Neural progenitor cell (in vitro differentiated cells): ENCODE results near the gene STX2. TPM values are rescaled to one million over a fixed set of nuclear protein-coding genes. Genes with fewer than 3 reads are reported as not detected.
"Not testable (repeated sequence)": the region's sequence is repeated elsewhere in the genome, so short reads cannot be mapped to it uniquely, and the experiment has no call there.

Experiments used
- DNase-seq: peaks from one replicate; pipeline ENCODE4 v3.0.0-alpha.2; 2016; ENCODE audit warnings: low spot score
- H2AFZ ChIP-seq: fragments of 200-600 bp; sonication (generic); replicated peaks from 2 replicates; pipeline ENCODE4 v1.6.1; 2016; ENCODE audit warnings: antibody characterized with exemption
- H3F3A ChIP-seq: fragments of 200-600 bp; sonication (generic); 2 replicates; pipeline ENCODE4 v1.6.1; 2016; ENCODE audit warnings: antibody characterized with exemption, low read depth
- H3K27ac ChIP-seq: fragments of 200-600 bp; sonication (generic); 2 replicates; pipeline ENCODE4 v1.5.1; 2016; ENCODE audit warnings: mild to moderate bottlenecking
- H3K27me3 ChIP-seq: fragments of 200-600 bp; sonication (generic); 2 replicates; pipeline ENCODE4 v1.6.1; 2016; ENCODE audit warnings: mild to moderate bottlenecking, moderate library complexity
- H3K36me3 ChIP-seq: fragments of 200-600 bp; sonication (generic); 2 replicates; pipeline ENCODE4 v1.5.1; 2016
- H3K4me1 ChIP-seq: fragments of 200-600 bp; sonication (generic); 2 replicates; pipeline ENCODE4 v1.6.1; 2016; ENCODE audit warnings: mixed run types
- H3K4me2 ChIP-seq: fragments of 200-600 bp; sonication (generic); 2 replicates; pipeline ENCODE4 v1.6.1; 2016
- H3K4me3 ChIP-seq: fragments of 200-600 bp; sonication (generic); 2 replicates; pipeline ENCODE4 v1.5.1; 2016
- H3K79me2 ChIP-seq: fragments of 200-600 bp; sonication (generic); 2 replicates; pipeline ENCODE4 v1.6.1; 2016; ENCODE audit warnings: low read depth
- H3K9ac ChIP-seq: fragments of 200-600 bp; sonication (generic); 2 replicates; pipeline ENCODE4 v1.6.1; 2016
- H3K9me3 ChIP-seq: fragments of 200-600 bp; sonication (generic); 2 replicates; pipeline ENCODE4 v1.5.1; 2016; ENCODE audit warnings: low read depth
- H4K20me1 ChIP-seq: fragments of 200-600 bp; sonication (generic); 2 replicates; pipeline ENCODE4 v1.6.1; 2016; ENCODE audit warnings: low read depth
- H3K27ac Mint-ChIP-seq: 3 replicates; pipeline ENCODE4 v1.8.0; 2021; ENCODE audit warnings: mixed read lengths
- H3K27me3 Mint-ChIP-seq: 2 replicates; pipeline ENCODE4 v1.8.0; 2022; ENCODE audit warnings: low read depth, mild to moderate bottlenecking, inconsistent platforms, moderate library complexity, mixed read lengths; ENCODE audit not compliant: insufficient read depth
- H3K36me3 Mint-ChIP-seq: 3 replicates; pipeline ENCODE4 v1.8.0; 2021; ENCODE audit warnings: mixed read lengths
- H3K4me1 Mint-ChIP-seq: 3 replicates; pipeline ENCODE4 v1.8.0; 2021; ENCODE audit warnings: mixed read lengths
- H3K4me3 Mint-ChIP-seq: 3 replicates; pipeline ENCODE4 v1.8.0; 2021; ENCODE audit warnings: mild to moderate bottlenecking, moderate library complexity, mixed read lengths
- H3K9me3 Mint-ChIP-seq: 3 replicates; pipeline ENCODE4 v1.8.0; 2020; ENCODE audit warnings: mixed read lengths
- EZH2 ChIP-seq: fragments of 200-600 bp; sonication (generic); IDR thresholded peaks from 2 replicates; pipeline ENCODE4 v1.6.1; 2017; ENCODE audit warnings: antibody characterized with exemption, mild to moderate bottlenecking, moderate library complexity
- EZH2phosphoT487 ChIP-seq: fragments of 200-600 bp; sonication (generic); IDR thresholded peaks from 2 replicates; pipeline ENCODE4 v1.6.1; 2017; ENCODE audit warnings: antibody characterized with exemption
- total RNA-seq: library from RNA; depleted of rRNA; stranded (reverse); fragments of >200 nt; gene quantifications from 2 replicates; pipeline ENCODE4 v1.2.3, GENCODE V29; 2015; ENCODE audit warnings: low replicate concordance
- TF ChIP-seq, protein P1 (sequence below): fragments of 200-600 bp; sonication (generic); IDR thresholded peaks from 2 replicates; pipeline ENCODE4 v1.5.1; 2017; ENCODE audit warnings: antibody characterized with exemption, mild to moderate bottlenecking

Gene STX2
- total RNA-seq, 1 donor from 2014 or later = 44.0 TPM

DNA sequence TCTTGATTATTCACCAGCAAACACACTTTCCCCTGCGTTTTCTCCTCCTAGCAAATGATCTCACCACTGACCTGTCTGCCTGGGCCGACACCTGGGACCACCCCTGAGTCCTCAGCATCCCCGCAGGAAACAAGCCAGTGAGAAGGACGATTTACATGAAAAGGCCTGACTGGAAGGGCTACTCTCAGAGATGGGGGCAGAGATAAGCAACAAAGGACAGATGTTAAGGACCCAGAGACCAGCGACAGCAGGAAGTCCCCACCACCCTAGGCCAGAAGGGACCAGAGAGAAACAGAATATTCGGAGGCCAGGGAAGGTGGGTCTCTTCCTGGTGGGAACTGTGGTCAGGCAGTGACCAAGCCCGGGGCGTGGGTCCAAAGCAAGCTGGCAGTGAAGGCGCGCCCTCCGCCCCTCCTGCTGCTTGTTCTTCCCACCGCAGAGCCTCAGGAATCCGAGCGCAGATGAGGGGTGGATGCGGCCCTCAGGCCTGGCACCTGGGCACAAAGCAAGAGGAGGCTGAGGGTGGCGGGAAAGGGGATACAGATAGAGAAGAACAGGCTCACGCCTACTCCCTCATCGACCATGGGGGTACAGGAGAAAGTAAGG lies 55.8 kb downstream of the STX2 start:
- Mint-ChIP-seq H3K36me3 (peaks cover 27% of the 10 kb centered on the region), H3K4me1 (peaks cover 21% of the 10 kb centered on the region), H3K9me3 (peaks cover 13% of the 10 kb centered on the region), H3K4me3 (no peak overlapping the region), H3K27ac (peak overlapping the region; percentile 21), H3K27me3 (peaks cover 4% of the 10 kb centered on the region)
- Histone ChIP-seq H3K79me2 (no peaks in the 10 kb centered on the region), H3K9ac (no peak overlapping the region), H3K4me1 (peaks cover 11% of the 10 kb centered on the region), H3K4me2 (no peak overlapping the region), H3F3A (peaks cover 7% of the 10 kb centered on the region), H3K27me3 (no peaks in the 10 kb centered on the region), H3K4me3 (no peak overlapping the region), H3K27ac (no peak overlapping the region), H3K9me3 (no peaks in the 10 kb centered on the region), H4K20me1 (peaks cover 9% of the 10 kb centered on the region), H3K36me3 (no peaks in the 10 kb centered on the region), H2AFZ (no peak overlapping the region)
- no peak for DNase-seq
- TF ChIP-seq EZH2phosphoT487 (no peak), EZH2 (no peak)
- TF ChIP-seq, protein P1, sequence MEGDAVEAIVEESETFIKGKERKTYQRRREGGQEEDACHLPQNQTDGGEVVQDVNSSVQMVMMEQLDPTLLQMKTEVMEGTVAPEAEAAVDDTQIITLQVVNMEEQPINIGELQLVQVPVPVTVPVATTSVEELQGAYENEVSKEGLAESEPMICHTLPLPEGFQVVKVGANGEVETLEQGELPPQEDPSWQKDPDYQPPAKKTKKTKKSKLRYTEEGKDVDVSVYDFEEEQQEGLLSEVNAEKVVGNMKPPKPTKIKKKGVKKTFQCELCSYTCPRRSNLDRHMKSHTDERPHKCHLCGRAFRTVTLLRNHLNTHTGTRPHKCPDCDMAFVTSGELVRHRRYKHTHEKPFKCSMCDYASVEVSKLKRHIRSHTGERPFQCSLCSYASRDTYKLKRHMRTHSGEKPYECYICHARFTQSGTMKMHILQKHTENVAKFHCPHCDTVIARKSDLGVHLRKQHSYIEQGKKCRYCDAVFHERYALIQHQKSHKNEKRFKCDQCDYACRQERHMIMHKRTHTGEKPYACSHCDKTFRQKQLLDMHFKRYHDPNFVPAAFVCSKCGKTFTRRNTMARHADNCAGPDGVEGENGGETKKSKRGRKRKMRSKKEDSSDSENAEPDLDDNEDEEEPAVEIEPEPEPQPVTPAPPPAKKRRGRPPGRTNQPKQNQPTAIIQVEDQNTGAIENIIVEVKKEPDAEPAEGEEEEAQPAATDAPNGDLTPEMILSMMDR = no peak

DNA sequence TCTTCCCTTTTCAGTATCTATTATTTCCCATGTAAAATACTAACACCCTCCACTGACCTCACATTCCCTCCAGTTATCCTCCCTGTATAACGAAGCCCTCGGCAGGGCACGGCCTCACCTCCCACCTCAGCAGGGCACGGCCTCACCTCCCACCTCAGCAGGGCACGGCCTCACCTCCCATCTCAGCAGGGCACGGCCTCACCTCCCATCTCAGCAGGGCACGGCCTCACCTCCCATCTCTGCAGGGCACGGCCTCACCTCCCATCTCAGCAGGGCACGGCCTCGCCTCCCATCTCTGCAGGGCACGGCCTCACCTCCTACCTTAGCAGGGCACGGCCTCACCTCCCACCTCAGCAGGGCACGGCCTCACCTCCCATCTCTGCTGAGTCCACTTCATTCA lies 56.8 kb downstream of the STX2 start:
- H4K20me1 ChIP-seq, H3K36me3 ChIP-seq, H3K4me2 ChIP-seq, H3K27me3 ChIP-seq, H3K4me3 Mint-ChIP-seq, H3K9ac ChIP-seq, DNase-seq, H3K79me2 ChIP-seq, H2AFZ ChIP-seq, H3K27ac ChIP-seq, H3K4me3 ChIP-seq, H3F3A ChIP-seq, H3K27ac Mint-ChIP-seq, H3K9me3 ChIP-seq, H3K4me1 ChIP-seq, H3K27me3 Mint-ChIP-seq: not testable (repeated sequence)
- peaks cover 13% of the 10 kb centered on the region for H3K9me3 Mint-ChIP-seq
- peaks cover 27% of the 10 kb centered on the region for H3K36me3 Mint-ChIP-seq
- peaks cover 17% of the 10 kb centered on the region for H3K4me1 Mint-ChIP-seq

DNA sequence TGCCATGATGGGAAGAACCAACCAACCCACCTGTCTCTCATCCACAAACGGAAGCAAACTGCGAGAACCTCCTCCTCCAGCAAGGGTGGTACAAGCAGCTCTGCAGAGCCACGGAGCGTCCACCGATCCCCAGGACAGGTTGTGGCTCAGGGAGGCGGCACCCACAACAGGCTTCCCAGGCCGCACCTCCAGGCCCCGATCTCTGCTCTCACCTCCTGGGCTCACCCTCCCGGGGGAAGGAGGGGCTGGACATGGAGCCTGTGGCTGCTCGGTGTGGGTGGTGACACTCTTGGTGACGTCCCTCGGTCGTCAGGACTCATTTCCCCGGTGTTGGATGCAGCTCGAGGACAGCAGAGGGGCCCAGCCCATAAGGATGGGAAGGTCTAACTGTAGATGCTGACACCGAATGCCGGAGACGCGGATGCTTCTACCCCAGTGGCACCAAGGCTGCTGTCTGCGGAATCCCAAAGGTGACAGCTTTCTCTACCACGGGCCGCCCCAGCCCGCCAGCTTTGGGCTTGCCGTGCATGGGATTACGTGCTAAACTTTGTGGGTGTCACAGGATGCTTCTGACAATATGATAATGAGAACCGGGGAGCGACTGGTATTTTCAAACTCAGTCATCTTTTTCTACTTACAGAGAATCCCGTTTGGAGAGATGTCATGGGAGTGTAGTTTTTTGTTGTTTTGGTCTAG lies 58.0 kb downstream of the STX2 start:
- Mint-ChIP-seq H3K4me3 (no peak overlapping the region), H3K36me3 (peaks cover 27% of the 10 kb centered on the region), H3K4me1 (peaks cover 22% of the 10 kb centered on the region), H3K9me3 (peaks cover 13% of the 10 kb centered on the region), H3K27me3 (peaks cover 8% of the 10 kb centered on the region), H3K27ac (peak overlapping the region; percentile 32)
- Histone ChIP-seq H3K9ac (no peak overlapping the region), H3K4me1 (no peaks in the 10 kb centered on the region), H2AFZ (no peak overlapping the region), H3K27me3 (peaks cover under 1% of the 10 kb centered on the region), H3K36me3 (no peaks in the 10 kb centered on the region), H3K79me2 (no peaks in the 10 kb centered on the region), H3F3A (peaks cover under 1% of the 10 kb centered on the region), H3K9me3 (no peaks in the 10 kb centered on the region), H4K20me1 (peaks cover 10% of the 10 kb centered on the region), H3K4me3 (no peak overlapping the region), H3K27ac (no peak overlapping the region), H3K4me2 (no peak overlapping the region)
- no peak for DNase-seq
- TF ChIP-seq, protein P1 = no peak
- TF ChIP-seq EZH2 (no peak), EZH2phosphoT487 (no peak)

DNA sequence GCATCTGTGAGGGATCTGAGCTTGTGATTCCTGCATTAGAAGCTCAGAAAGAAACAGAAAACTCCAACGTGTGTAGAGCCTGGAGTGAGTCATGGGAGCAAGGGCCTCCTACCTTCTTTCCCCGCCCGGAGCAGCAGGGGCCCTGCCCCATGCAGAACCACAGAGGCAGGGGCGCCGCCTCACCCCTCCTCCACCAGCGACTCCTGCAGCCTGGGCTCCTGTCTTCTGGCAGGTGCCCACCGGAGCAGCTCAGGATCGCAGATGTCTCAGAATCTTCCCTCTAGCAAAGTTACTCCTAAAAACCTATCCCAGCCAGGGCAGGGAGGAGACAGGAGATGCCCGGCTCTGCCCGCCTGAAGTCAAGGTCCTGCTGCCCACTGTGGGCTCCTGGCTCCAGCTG lies 58.7 kb downstream of the STX2 start:
- no peak overlapping the region for H3K9ac ChIP-seq
- no peak for DNase-seq
- H3K4me1 Mint-ChIP-seq = peaks cover 28% of the 10 kb centered on the region
- H3K27ac Mint-ChIP-seq = no peak overlapping the region
- no peak overlapping the region for H3K27ac ChIP-seq
- TF ChIP-seq, protein P1 = no peak
- TF ChIP-seq EZH2phosphoT487 (no peak), EZH2 (no peak)
- H3K79me2 ChIP-seq = no peaks in the 10 kb centered on the region
- no peak overlapping the region for H3K4me2 ChIP-seq
- no peaks in the 10 kb centered on the region for H3K9me3 ChIP-seq
- peaks cover 13% of the 10 kb centered on the region for H3K9me3 Mint-ChIP-seq
- H2AFZ ChIP-seq = no peak overlapping the region
- peaks cover 10% of the 10 kb centered on the region for H3K27me3 Mint-ChIP-seq
- H3K4me3 Mint-ChIP-seq = no peak overlapping the region
- H3K36me3 ChIP-seq = no peaks in the 10 kb centered on the region
- H3K36me3 Mint-ChIP-seq = peaks cover 27% of the 10 kb centered on the region
- H3K27me3 ChIP-seq = peaks cover 7% of the 10 kb centered on the region
- H4K20me1 ChIP-seq = peaks cover 10% of the 10 kb centered on the region
- H3K4me1 ChIP-seq = no peaks in the 10 kb centered on the region
- peaks cover 6% of the 10 kb centered on the region for H3F3A ChIP-seq
- H3K4me3 ChIP-seq = no peak overlapping the region
